ENCODE results near the gene TM2D3. TPM values are rescaled to one million over a fixed set of nuclear protein-coding genes. Genes with fewer than 3 reads are reported as not detected.

The TM2D3 gene, protein sequence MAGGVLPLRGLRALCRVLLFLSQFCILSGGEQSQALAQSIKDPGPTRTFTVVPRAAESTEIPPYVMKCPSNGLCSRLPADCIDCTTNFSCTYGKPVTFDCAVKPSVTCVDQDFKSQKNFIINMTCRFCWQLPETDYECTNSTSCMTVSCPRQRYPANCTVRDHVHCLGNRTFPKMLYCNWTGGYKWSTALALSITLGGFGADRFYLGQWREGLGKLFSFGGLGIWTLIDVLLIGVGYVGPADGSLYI
- total RNA-seq = 75.9 TPM

DNA sequence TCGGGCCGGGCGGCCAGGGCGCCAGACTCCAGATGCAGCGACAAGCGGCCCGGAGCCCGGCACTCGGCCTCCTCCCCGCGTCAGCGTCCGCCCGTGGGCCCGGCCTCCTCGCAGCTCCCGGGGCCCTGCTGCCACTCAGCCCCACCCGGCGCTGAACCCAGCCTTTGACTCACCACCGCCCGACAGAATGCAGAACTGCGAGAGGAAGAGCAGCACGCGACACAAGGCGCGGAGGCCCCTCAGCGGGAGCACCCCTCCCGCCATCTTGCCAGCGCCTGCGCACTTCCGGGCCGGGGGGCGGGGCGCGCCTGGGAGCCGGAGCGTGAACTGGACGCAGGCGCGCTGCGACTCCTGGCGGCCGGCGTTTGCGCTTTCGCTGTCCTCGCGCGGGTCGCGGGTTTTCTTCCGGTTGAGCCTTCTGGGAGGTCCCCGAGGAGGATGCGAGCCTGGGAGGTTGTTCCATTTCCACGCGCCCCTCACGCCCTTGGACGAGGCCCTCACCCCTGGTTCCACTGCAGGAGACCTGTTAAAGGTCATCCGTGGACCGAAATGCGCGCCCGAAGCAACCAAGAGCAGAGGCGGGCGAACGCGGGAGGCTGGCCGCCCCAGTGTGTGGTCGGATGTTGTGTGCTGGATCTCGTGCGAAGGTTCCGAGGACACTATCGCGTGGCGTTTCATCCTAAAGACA is at the start of gene TM2D3:
TM2D3 (minus strand) TSS at position 284 of the 688 bp plus-strand sequence; CDS start at position 264, 20 bp downstream.

Small RNAs within 50 kb of the gene (small RNA-seq; reads per million reads assigned to genes)
- not detected for gene RNU6-807P (ENCODE audit: low replicate concordance)

Other genes starting within 250 kb of the TM2D3 start
- 13.4 TPM for gene PCSK6, start 162.7 kb downstream of the TM2D3 start, total RNA-seq
- gene TARS3, start 72.1 kb upstream of the TM2D3 start, total RNA-seq = 21.4 TPM
- gene OR4F6, start 151.1 kb upstream of the TM2D3 start, total RNA-seq = not detected
- 0.35 TPM for gene OR4F15, start 159.8 kb upstream of the TM2D3 start, total RNA-seq